Upper lobe of left lung (tissue), 4 donors: ENCODE data around the gene SLC15A4.

Source experiments
- CTCF ChIP-seq, 6 experiments: fragments of 450-650 bp in 4 of 6; fragments of 200-600 bp in 2 of 6; sonication (generic) in 2 of 6; IDR thresholded peaks; one replicate each; pipeline ENCODE4 v1.5.1; 2016 to 2019; ENCODE audit warnings: antibody characterized with exemption in 6 of 6
- EP300 ChIP-seq, 4 donors: sonication (generic); formaldehyde crosslinking; IDR thresholded peaks; one replicate each; pipeline ENCODE4 v1.5.1; 2017; ENCODE audit warnings: antibody characterized with exemption in 4 of 4, control low read depth in 2 of 4

- no peak for TF ChIP-seq EP300 (IDR thresholded peaks at IDR 0.05)
- no peak for TF ChIP-seq CTCF (IDR thresholded peaks at IDR 0.05)
These were observed 9.7 kb upstream of the SLC15A4 start for GRCh38 chr12:128833418-128833817.
